Middle frontal gyrus (tissue), 1 donor: Measurements from ENCODE around the gene CTCF.

ENCODE experiments used
- DNase-seq: peaks from one replicate; pipeline ENCODE4 v3.0.0-alpha.2; 2015; ENCODE audit warnings: low spot score; ENCODE audit errors: extremely low spot score

The CTCF gene

GRCh38 chr16:67676939-67677338 is 114.6 kb downstream of the CTCF start:
- DNase-seq, result no peak

GRCh38 chr16:67677712-67678111 is 115.4 kb downstream of the CTCF start:
- DNase-seq, result no peak

GRCh38 chr16:67678354-67679023 is 116.2 kb downstream of the CTCF start:
- DNase-seq, result no peak

- no peak for DNase-seq
Measured at GRCh38 chr16:67679935-67680897, 117.9 kb downstream of the CTCF start.

- no peak for DNase-seq
Measured at GRCh38 chr16:67683767-67684166, 121.4 kb downstream of the CTCF start.

- no peak for DNase-seq
Measured at GRCh38 chr16:67685388-67686112, 123.2 kb downstream of the CTCF start.
